ENCODE data around the gene SIRT2. TPM values are rescaled to one million over a fixed set of nuclear protein-coding genes. Genes with fewer than 3 reads are reported as not detected.

Gene SIRT2
- polyA plus RNA-seq, 1 donor from 2014 or later, result 102 TPM

DNA sequence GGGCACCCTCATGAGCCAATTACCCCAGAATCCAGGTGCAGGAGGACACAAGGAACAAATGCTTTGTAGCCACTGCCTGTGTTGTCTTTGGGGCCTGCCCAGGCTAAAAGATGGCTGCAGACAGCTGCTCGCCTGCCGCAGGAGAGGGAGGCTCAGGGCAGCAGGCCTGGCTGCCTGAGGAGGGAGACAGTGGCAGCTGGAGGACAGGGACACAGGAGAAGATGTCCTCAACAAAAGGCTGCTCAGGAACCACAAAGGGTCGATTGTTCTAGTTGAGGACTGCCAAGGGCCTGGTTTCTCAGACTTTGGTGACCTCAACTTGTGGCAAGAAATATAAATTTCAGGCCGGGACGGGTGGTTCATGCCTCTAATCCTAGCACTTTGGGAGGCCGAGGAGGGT is 7.6 kb downstream of the SIRT2 start:
- Histone ChIP-seq H2AFZ (ENCODE audit: low read depth, low read length) (no peak overlapping the region), H3K4me3 (ENCODE audit: low read length) (no peak overlapping the region), H3K36me3 (ENCODE audit: insufficient read depth, low read length) (no peaks in the 10 kb centered on the region), H3K9me2 (ENCODE audit: insufficient read depth, low read length) (no peaks in the 10 kb centered on the region), H3K9me3 (ENCODE audit: low read length) (no peaks in the 10 kb centered on the region), H3K4me2 (ENCODE audit: low read length) (no peak overlapping the region), H3K27ac (ENCODE audit: low read length) (no peak overlapping the region), H3K27me3 (ENCODE audit: insufficient read depth, low read depth, low read length) (no peaks in the 10 kb centered on the region), H4K20me1 (ENCODE audit: insufficient read depth) (no peaks in the 10 kb centered on the region), H3K9ac (ENCODE audit: low read length) (no peak overlapping the region), H3K79me2 (replicated peaks; ENCODE audit: insufficient read depth, low read length) (no peaks in the 10 kb centered on the region), H3F3A (ENCODE audit: insufficient read depth, low read length, poor library complexity, severe bottlenecking) (no peaks in the 10 kb centered on the region)
- TF ChIP-seq, protein P1, sequence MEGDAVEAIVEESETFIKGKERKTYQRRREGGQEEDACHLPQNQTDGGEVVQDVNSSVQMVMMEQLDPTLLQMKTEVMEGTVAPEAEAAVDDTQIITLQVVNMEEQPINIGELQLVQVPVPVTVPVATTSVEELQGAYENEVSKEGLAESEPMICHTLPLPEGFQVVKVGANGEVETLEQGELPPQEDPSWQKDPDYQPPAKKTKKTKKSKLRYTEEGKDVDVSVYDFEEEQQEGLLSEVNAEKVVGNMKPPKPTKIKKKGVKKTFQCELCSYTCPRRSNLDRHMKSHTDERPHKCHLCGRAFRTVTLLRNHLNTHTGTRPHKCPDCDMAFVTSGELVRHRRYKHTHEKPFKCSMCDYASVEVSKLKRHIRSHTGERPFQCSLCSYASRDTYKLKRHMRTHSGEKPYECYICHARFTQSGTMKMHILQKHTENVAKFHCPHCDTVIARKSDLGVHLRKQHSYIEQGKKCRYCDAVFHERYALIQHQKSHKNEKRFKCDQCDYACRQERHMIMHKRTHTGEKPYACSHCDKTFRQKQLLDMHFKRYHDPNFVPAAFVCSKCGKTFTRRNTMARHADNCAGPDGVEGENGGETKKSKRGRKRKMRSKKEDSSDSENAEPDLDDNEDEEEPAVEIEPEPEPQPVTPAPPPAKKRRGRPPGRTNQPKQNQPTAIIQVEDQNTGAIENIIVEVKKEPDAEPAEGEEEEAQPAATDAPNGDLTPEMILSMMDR (IDR thresholded peaks at IDR 0.05; ENCODE audit: poor library complexity, severe bottlenecking), result no peak
- TF ChIP-seq SMC3 (conservative IDR thresholded peaks at IDR 0.05; ENCODE audit: poor library complexity) (no peak), RAD21 (conservative IDR thresholded peaks at IDR 0.05) (no peak), EP300 (conservative IDR thresholded peaks at IDR 0.05; ENCODE audit: poor library complexity, severe bottlenecking) (no peak), EZH2 (IDR thresholded peaks at IDR 0.05; ENCODE audit: borderline replicate concordance, insufficient read depth, low read length, poor library complexity, severe bottlenecking) (no peak), POLR2AphosphoS5 (IDR thresholded peaks at IDR 0.05) (no peak), TAF1 (IDR thresholded peaks at IDR 0.05; ENCODE audit: low read depth) (no peak)
- TF ChIP-seq, protein P2, sequence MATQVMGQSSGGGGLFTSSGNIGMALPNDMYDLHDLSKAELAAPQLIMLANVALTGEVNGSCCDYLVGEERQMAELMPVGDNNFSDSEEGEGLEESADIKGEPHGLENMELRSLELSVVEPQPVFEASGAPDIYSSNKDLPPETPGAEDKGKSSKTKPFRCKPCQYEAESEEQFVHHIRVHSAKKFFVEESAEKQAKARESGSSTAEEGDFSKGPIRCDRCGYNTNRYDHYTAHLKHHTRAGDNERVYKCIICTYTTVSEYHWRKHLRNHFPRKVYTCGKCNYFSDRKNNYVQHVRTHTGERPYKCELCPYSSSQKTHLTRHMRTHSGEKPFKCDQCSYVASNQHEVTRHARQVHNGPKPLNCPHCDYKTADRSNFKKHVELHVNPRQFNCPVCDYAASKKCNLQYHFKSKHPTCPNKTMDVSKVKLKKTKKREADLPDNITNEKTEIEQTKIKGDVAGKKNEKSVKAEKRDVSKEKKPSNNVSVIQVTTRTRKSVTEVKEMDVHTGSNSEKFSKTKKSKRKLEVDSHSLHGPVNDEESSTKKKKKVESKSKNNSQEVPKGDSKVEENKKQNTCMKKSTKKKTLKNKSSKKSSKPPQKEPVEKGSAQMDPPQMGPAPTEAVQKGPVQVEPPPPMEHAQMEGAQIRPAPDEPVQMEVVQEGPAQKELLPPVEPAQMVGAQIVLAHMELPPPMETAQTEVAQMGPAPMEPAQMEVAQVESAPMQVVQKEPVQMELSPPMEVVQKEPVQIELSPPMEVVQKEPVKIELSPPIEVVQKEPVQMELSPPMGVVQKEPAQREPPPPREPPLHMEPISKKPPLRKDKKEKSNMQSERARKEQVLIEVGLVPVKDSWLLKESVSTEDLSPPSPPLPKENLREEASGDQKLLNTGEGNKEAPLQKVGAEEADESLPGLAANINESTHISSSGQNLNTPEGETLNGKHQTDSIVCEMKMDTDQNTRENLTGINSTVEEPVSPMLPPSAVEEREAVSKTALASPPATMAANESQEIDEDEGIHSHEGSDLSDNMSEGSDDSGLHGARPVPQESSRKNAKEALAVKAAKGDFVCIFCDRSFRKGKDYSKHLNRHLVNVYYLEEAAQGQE (IDR thresholded peaks at IDR 0.05; ENCODE audit: borderline replicate concordance), result no peak

DNA sequence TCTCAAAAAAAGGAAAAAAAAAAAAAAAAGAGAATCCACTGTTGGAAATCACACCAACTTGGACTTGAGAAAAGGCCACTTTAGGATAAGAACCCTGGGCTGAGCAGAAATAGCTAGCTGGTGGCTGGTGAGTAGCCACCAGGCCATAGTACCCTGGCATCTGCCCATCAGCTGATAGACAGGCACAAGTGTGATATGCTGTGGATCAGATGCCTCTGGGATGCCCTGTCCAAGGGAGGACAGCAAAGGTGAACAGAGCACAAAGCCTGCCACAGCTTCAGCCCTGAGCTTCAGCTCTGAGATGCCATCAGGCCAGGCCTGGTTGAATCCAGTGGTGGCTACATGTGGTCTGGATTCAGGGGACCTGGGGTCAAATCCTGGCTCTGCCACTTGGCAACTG is 8.7 kb downstream of the SIRT2 start:
- H3K4me3 ChIP-seq (ENCODE audit: low read length), result no peak overlapping the region
- no peaks in the 10 kb centered on the region for H3F3A ChIP-seq (ENCODE audit: insufficient read depth, low read length, poor library complexity, severe bottlenecking)
- H3K79me2 ChIP-seq (replicated peaks; ENCODE audit: insufficient read depth, low read length), result no peaks in the 10 kb centered on the region
- no peaks in the 10 kb centered on the region for H3K27me3 ChIP-seq (ENCODE audit: insufficient read depth, low read depth, low read length)
- no peak overlapping the region for H2AFZ ChIP-seq (ENCODE audit: low read depth, low read length)
- H3K4me2 ChIP-seq (ENCODE audit: low read length), result no peak overlapping the region
- no peak for TF ChIP-seq EP300 (conservative IDR thresholded peaks at IDR 0.05; ENCODE audit: poor library complexity, severe bottlenecking)
- no peak for TF ChIP-seq POLR2AphosphoS5 (IDR thresholded peaks at IDR 0.05)
- TF ChIP-seq, protein P2 (IDR thresholded peaks at IDR 0.05; ENCODE audit: borderline replicate concordance), result no peak
- TF ChIP-seq MXI1 (conservative IDR thresholded peaks at IDR 0.05; ENCODE audit: poor library complexity, severe bottlenecking), result no peak
- no peak for TF ChIP-seq TAF1 (IDR thresholded peaks at IDR 0.05; ENCODE audit: low read depth)
- no peak for TF ChIP-seq RAD21 (conservative IDR thresholded peaks at IDR 0.05)
- no peak for TF ChIP-seq EZH2 (IDR thresholded peaks at IDR 0.05; ENCODE audit: borderline replicate concordance, insufficient read depth, low read length, poor library complexity, severe bottlenecking)
- no peak overlapping the region for H3K27ac ChIP-seq (ENCODE audit: low read length)
- H3K36me3 ChIP-seq (ENCODE audit: insufficient read depth, low read length), result no peaks in the 10 kb centered on the region
- no peaks in the 10 kb centered on the region for H3K9me3 ChIP-seq (ENCODE audit: low read length)
- H3K9ac ChIP-seq (ENCODE audit: low read length), result no peak overlapping the region
- no peaks in the 10 kb centered on the region for H4K20me1 ChIP-seq (ENCODE audit: insufficient read depth)
- no peaks in the 10 kb centered on the region for H3K9me2 ChIP-seq (ENCODE audit: insufficient read depth, low read length)
